Panc1 (cell line): ENCODE measurements around the gene MKRN2. TPM values are rescaled to one million over a fixed set of nuclear protein-coding genes. Genes with fewer than 3 reads are reported as not detected.

Experiments
- ATAC-seq: fragments of 200-7000 bp; cut with Tn5 transposase; 2 replicates; pipeline ENCODE4 v1.9.1; 2020; ENCODE audit warnings: mild to moderate bottlenecking, moderate library complexity
- BruUV-seq: library from RNA; stranded (reverse); fragments of 400-500 nt; replicated peaks from 2 replicates; lab custom pipeline; 2021; lab: Mats Ljungman, UMichigan
- CTCF ChIA-PET: fragments of 300-600 bp; sonication (Branson Sonifier 250); formaldehyde crosslinking; loops from one replicate; lab custom pipeline; 2022; ENCODE audit warnings: antibody characterized with exemption; lab: Charles Lee
- POLR2A ChIA-PET: fragments of 300-600 bp; sonication (Branson Sonifier 250); formaldehyde crosslinking; loops from one replicate; lab custom pipeline; 2022; ENCODE audit warnings: antibody characterized with exemption; lab: Charles Lee
- DNase-seq: peaks from one replicate; pipeline ENCODE4 v3.0.0-alpha.2; 2010; ENCODE audit warnings: low read depth, low spot score
- H3K27ac ChIP-seq: 2 replicates; pipeline ENCODE4 v1.5.1; 2011; ENCODE audit warnings: mild to moderate bottlenecking, low read length, inconsistent platforms
- H3K27me3 ChIP-seq: fragments of 200-500 bp; sonication (Bioruptor generic); 2 replicates; pipeline ENCODE4 v1.6.0; 2014; ENCODE audit warnings: low read length, inconsistent platforms; ENCODE audit not compliant: control insufficient read depth, insufficient read depth
- H3K36me3 ChIP-seq: fragments of 200-500 bp; sonication (Bioruptor generic); 2 replicates; pipeline ENCODE4 v1.5.1; 2014; ENCODE audit warnings: inconsistent platforms, mild to moderate bottlenecking, low read length, moderate library complexity; ENCODE audit not compliant: control insufficient read depth, insufficient read depth
- H3K4me1 ChIP-seq: 2 replicates; pipeline ENCODE4 v1.5.1; 2011; ENCODE audit warnings: inconsistent platforms, mild to moderate bottlenecking, low read length, moderate library complexity; ENCODE audit not compliant: control insufficient read depth, insufficient read depth
- H3K4me3 ChIP-seq, 2 experiments: 2 replicates each; pipeline ENCODE4 v1.5.1; 2011 to 2012; ENCODE audit warnings: low read depth in 2 of 2, low read length in 2 of 2, mild to moderate bottlenecking in 2 of 2, inconsistent platforms in 1 of 2, moderate library complexity in 1 of 2
- H3K9me3 ChIP-seq: fragments of 200-500 bp; sonication (Bioruptor generic); 2 replicates; pipeline ENCODE4 v1.5.1; 2014; ENCODE audit warnings: low read depth, mild to moderate bottlenecking, inconsistent platforms, low read length, moderate library complexity; ENCODE audit not compliant: control insufficient read depth, insufficient read depth
- POLR2AphosphoS5 ChIP-seq: IDR thresholded peaks from 2 replicates; pipeline ENCODE4 v1.6.1; 2012; ENCODE audit warnings: mild to moderate bottlenecking, low read depth, low read length, moderate library complexity
- SIN3A ChIP-seq: IDR thresholded peaks from 2 replicates; pipeline ENCODE4 v1.6.1; 2012; ENCODE audit warnings: low read depth, mild to moderate bottlenecking, low read length, moderate library complexity, borderline replicate concordance; ENCODE audit not compliant: insufficient read depth
- TCF7L2 ChIP-seq: IDR thresholded peaks from 2 replicates; pipeline ENCODE4 v1.6.1; 2011; ENCODE audit warnings: mild to moderate bottlenecking, low read depth, low read length, inconsistent platforms
- in situ Hi-C: cut with HindIII; loops from 2 replicates; pipeline ENCODE4 v1.10.0; 2016; ENCODE audit warnings: low sequenced_read_pairs, low pct_unique_long_range_greater_than_20kb
- intact Hi-C: fragments of 100-400 bp; cut with micrococcal nuclease; formaldehyde crosslinking; loops from one replicate; pipeline ENCODE4 v1.10.0; 2022; ENCODE audit not compliant: unreplicated experiment
- total RNA-seq: library from RNA; stranded (reverse); gene quantifications from one replicate; pipeline ENCODE4 v1.2.1, GENCODE V29; 2021; ENCODE audit not compliant: unreplicated experiment
- TF ChIP-seq, protein P1 (sequence below): fragments of 450-650 bp; IDR thresholded peaks from 2 replicates; pipeline ENCODE4 v1.5.1; 2017; ENCODE audit warnings: mild to moderate bottlenecking
- TF ChIP-seq, protein P2 (sequence below), 2 experiments: IDR thresholded peaks; 2 replicates each; pipeline ENCODE4 v1.6.1; 2011 to 2012; ENCODE audit warnings: low read depth in 2 of 2, control low read depth in 1 of 2, low read length in 1 of 2, mild to moderate bottlenecking in 1 of 2, moderate library complexity in 1 of 2; ENCODE audit not compliant: insufficient read depth in 1 of 2

The MKRN2 gene
- total RNA-seq, 1 experiment from 2014 or later: 19.4 TPM

DNA sequence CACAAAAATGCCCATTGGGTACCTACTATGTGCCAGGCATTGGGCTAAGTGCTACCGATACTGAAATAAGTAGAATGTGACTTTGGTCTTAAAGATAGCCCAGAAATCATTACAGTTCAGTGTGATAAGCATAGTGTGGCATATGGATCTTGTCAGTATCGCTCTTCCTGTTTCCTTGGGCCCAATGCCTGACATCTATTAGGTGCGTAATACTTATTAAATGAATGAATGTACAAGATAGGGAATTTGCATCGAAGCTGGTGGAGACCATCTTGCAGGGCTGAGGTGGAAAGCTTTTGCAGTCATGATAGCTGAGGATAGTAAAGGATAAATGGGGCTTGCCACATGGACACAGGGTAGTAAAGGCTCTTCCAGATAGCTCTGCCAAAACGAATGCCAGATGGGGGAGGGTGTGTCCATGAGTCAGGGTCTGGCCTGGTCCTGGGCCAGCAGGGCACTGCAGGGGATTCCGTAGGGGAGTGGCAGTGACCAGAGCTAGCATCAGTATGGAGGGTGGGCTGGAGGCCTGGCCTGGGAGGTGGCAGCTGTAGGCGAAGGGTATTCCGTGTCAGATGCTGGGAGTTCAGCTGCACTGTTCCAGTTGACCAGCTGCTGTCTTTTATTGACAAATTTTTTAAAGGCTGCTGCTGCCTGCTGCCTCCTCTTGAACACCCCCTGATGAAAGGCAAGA is 49.2 kb upstream of the MKRN2 start:
- TF ChIP-seq POLR2AphosphoS5 (no peak), SIN3A (no peak), TCF7L2 (no peak)
- TF ChIP-seq, protein P1, sequence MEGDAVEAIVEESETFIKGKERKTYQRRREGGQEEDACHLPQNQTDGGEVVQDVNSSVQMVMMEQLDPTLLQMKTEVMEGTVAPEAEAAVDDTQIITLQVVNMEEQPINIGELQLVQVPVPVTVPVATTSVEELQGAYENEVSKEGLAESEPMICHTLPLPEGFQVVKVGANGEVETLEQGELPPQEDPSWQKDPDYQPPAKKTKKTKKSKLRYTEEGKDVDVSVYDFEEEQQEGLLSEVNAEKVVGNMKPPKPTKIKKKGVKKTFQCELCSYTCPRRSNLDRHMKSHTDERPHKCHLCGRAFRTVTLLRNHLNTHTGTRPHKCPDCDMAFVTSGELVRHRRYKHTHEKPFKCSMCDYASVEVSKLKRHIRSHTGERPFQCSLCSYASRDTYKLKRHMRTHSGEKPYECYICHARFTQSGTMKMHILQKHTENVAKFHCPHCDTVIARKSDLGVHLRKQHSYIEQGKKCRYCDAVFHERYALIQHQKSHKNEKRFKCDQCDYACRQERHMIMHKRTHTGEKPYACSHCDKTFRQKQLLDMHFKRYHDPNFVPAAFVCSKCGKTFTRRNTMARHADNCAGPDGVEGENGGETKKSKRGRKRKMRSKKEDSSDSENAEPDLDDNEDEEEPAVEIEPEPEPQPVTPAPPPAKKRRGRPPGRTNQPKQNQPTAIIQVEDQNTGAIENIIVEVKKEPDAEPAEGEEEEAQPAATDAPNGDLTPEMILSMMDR: no peak
- TF ChIP-seq, protein P2, sequence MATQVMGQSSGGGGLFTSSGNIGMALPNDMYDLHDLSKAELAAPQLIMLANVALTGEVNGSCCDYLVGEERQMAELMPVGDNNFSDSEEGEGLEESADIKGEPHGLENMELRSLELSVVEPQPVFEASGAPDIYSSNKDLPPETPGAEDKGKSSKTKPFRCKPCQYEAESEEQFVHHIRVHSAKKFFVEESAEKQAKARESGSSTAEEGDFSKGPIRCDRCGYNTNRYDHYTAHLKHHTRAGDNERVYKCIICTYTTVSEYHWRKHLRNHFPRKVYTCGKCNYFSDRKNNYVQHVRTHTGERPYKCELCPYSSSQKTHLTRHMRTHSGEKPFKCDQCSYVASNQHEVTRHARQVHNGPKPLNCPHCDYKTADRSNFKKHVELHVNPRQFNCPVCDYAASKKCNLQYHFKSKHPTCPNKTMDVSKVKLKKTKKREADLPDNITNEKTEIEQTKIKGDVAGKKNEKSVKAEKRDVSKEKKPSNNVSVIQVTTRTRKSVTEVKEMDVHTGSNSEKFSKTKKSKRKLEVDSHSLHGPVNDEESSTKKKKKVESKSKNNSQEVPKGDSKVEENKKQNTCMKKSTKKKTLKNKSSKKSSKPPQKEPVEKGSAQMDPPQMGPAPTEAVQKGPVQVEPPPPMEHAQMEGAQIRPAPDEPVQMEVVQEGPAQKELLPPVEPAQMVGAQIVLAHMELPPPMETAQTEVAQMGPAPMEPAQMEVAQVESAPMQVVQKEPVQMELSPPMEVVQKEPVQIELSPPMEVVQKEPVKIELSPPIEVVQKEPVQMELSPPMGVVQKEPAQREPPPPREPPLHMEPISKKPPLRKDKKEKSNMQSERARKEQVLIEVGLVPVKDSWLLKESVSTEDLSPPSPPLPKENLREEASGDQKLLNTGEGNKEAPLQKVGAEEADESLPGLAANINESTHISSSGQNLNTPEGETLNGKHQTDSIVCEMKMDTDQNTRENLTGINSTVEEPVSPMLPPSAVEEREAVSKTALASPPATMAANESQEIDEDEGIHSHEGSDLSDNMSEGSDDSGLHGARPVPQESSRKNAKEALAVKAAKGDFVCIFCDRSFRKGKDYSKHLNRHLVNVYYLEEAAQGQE (IDR thresholded peaks at IDR 0.05; ENCODE audit: insufficient read depth in 1 of 2, low read depth in 2 of 2, low read length in 1 of 2): no peak

DNA sequence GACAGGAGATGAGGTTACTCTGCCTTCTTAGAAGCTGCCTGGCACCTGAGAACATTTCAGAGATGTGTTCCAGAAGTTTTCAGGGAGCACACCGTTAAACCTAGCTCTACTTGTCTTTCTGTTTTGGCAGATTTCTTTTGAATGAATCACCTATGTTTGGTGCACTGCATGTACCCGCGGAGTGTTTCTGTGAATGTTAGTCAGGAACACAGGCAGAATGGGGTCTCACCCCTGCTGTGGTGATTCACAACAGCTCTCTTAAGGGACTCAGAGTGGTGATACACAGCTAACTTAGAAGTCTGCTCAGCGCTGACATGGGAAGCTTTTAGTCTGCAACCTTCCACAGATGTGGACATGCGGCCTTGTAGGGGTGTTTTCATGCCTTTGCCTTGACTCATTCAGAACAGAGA is 48.6 kb upstream of the MKRN2 start:
- H3K27ac ChIP-seq: no peak overlapping the region

More for the DNA sequence above, 49.2 kb upstream of the MKRN2 start:
- peak; percentile 45; the same call in 1 of the 2 replicates for ATAC-seq
- H3K4me1 ChIP-seq: no peaks in the 10 kb centered on the region
- H3K9me3 ChIP-seq: no peaks in the 10 kb centered on the region
- H3K4me3 ChIP-seq: no peak overlapping the region
- no peak for DNase-seq
- in situ Hi-C loops: no loop called here
- no peaks in the 10 kb centered on the region for H3K27me3 ChIP-seq
- BruUV-seq: no TSS peak
- H3K36me3 ChIP-seq: no peaks in the 10 kb centered on the region; the same call in none of the 2 replicates
- intact Hi-C loops: no loop called here
- CTCF ChIA-PET: no interaction called here
- POLR2A ChIA-PET: no interaction called here
- H3K27ac ChIP-seq: no peak overlapping the region

More for the DNA sequence above, 48.6 kb upstream of the MKRN2 start:
- CTCF ChIA-PET: no interaction called here
- DNase-seq (no peak), ATAC-seq (peak; percentile 53)
- TF ChIP-seq POLR2AphosphoS5 (no peak), SIN3A (no peak), TCF7L2 (no peak)
- TF ChIP-seq, protein P2 (IDR thresholded peaks at IDR 0.05; ENCODE audit: insufficient read depth in 1 of 2, low read depth in 2 of 2, low read length in 1 of 2): no peak
- TF ChIP-seq, protein P1: no peak
- POLR2A ChIA-PET: no interaction called here
- H3K27me3 ChIP-seq: no peaks in the 10 kb centered on the region
- H3K36me3 ChIP-seq: no peaks in the 10 kb centered on the region; the same call in 1 of the 2 replicates
- no peak overlapping the region for H3K4me3 ChIP-seq
- intact Hi-C loops: no loop called here
- H3K4me1 ChIP-seq: no peaks in the 10 kb centered on the region
- H3K9me3 ChIP-seq: no peaks in the 10 kb centered on the region
- BruUV-seq: no TSS peak
- in situ Hi-C loops: no loop called here
